ENCODE data around the gene C4orf17.

GRCh38 chr4:99537674-99538073 is 26.9 kb downstream of the C4orf17 start:
- TF ChIP-seq CTCF (IDR thresholded peaks at IDR 0.05) (no peak), POLR2A (IDR thresholded peaks at IDR 0.05) (no peak)

All from heart left ventricle (tissue), 13 donors.